Activated B cell treated with CpG ODN at 0.5 μM for 24 hours (primary cell): ENCODE measurements around the gene SUFU. TPM values are rescaled to one million over a fixed set of nuclear protein-coding genes. Genes with fewer than 3 reads are reported as not detected.

Source experiments
- ATAC-seq: fragments of 200-7000 bp; cut with Tn5 transposase; one replicate; pipeline ENCODE4 v1.10.0; 2021; ENCODE audit warnings: low read depth, mild to moderate bottlenecking, moderate library complexity
- CTCF ChIA-PET: fragments of 350-600 bp; sonication (Branson Sonifier 250); formaldehyde crosslinking; loops from one replicate; lab custom pipeline; 2021; ENCODE audit warnings: antibody characterized with exemption; lab: Charles Lee
- POLR2A ChIA-PET: fragments of 350-600 bp; sonication (Branson Sonifier 250); formaldehyde crosslinking; loops from one replicate; lab custom pipeline; 2021; ENCODE audit warnings: antibody characterized with exemption; lab: Charles Lee
- DNase-seq: peaks from one replicate; pipeline ENCODE4 v3.0.0; 2022
- H3K27ac Mint-ChIP-seq: one replicate; pipeline ENCODE4 v1.8.0; 2020; ENCODE audit warnings: mixed read lengths
- H3K27me3 Mint-ChIP-seq: one replicate; pipeline ENCODE4 v1.8.0; 2021; ENCODE audit warnings: mixed read lengths
- H3K36me3 Mint-ChIP-seq: one replicate; pipeline ENCODE4 v1.8.0; 2021; ENCODE audit warnings: low read depth, mixed read lengths
- H3K4me1 Mint-ChIP-seq: one replicate; pipeline ENCODE4 v1.8.0; 2021; ENCODE audit warnings: mixed read lengths
- H3K4me3 Mint-ChIP-seq: one replicate; pipeline ENCODE4 v1.8.0; 2020; ENCODE audit warnings: mild to moderate bottlenecking, mixed read lengths
- H3K9me3 Mint-ChIP-seq: one replicate; pipeline ENCODE4 v1.8.0; 2020; ENCODE audit warnings: mixed read lengths
- CTCF ChIP-seq: fragments of 200-600 bp; IDR thresholded peaks from one replicate; pipeline ENCODE4 v1.8.0; 2022; ENCODE audit warnings: antibody characterized with exemption, mild to moderate bottlenecking
- intact Hi-C: fragments of 100-400 bp; cut with micrococcal nuclease; formaldehyde crosslinking; loops from one replicate; pipeline ENCODE4 v1.15.1; 2024
- total RNA-seq: library from RNA; stranded (reverse); gene quantifications from 2 replicates; pipeline ENCODE4 v1.2.3, GENCODE V29; 2022

The SUFU gene
- total RNA-seq, 1 donor from 2014 or later: 7.4 TPM

- POLR2A ChIA-PET: no interaction called here
- Mint-ChIP-seq H3K27me3 (no peaks in the 10 kb centered on the region), H3K4me1 (peaks cover 3% of the 10 kb centered on the region), H3K27ac (no peak overlapping the region), H3K9me3 (no peaks in the 10 kb centered on the region), H3K36me3 (peaks cover 20% of the 10 kb centered on the region), H3K4me3 (no peak overlapping the region)
- CTCF ChIA-PET: interaction anchor here (1.3 kb wide), 1 partner anchor 36 kb away, joined by 4 read pairs; the partner anchor contains the start of gene TRIM8
- ATAC-seq (no peak), DNase-seq (no peak)
- intact Hi-C loops: loop anchor here (2.0 kb wide), 1 partner anchor 36 kb away; the partner anchor contains the start of gene TRIM8
- no peak for TF ChIP-seq CTCF
These were observed 104.7 kb downstream of the SUFU start for GRCh38 chr10:102608487-102608886.

- ChIA-PET POLR2A (no interaction called here), CTCF (no interaction called here)
- intact Hi-C loops: no loop called here
- Mint-ChIP-seq H3K4me3 (no peak overlapping the region), H3K9me3 (no peaks in the 10 kb centered on the region), H3K36me3 (peaks cover 12% of the 10 kb centered on the region), H3K27me3 (no peaks in the 10 kb centered on the region), H3K27ac (no peak overlapping the region), H3K4me1 (peaks cover 3% of the 10 kb centered on the region)
- no peak for TF ChIP-seq CTCF
- ATAC-seq: no peak
- no peak for DNase-seq
These were observed 106.7 kb downstream of the SUFU start for GRCh38 chr10:102610441-102610887.

- no peak overlapping the region for H3K27ac Mint-ChIP-seq
These were observed 107.8 kb downstream of the SUFU start for GRCh38 chr10:102611514-102612087.

GRCh38 chr10:102612964-102613275 is 109.1 kb downstream of the SUFU start:
- POLR2A ChIA-PET: no interaction called here
- Mint-ChIP-seq H3K27me3 (no peaks in the 10 kb centered on the region), H3K27ac (no peak overlapping the region), H3K4me3 (no peak overlapping the region), H3K9me3 (no peaks in the 10 kb centered on the region), H3K36me3 (peaks cover 21% of the 10 kb centered on the region), H3K4me1 (peaks cover 3% of the 10 kb centered on the region)
- intact Hi-C loops: no loop called here
- DNase-seq (no peak), ATAC-seq (no peak)
- no peak for TF ChIP-seq CTCF
- CTCF ChIA-PET: no interaction called here

More at GRCh38 chr10:102611514-102612087, 107.8 kb downstream of the SUFU start:
- CTCF ChIA-PET: no interaction called here
- DNase-seq (no peak), ATAC-seq (no peak)
- Mint-ChIP-seq H3K4me3 (no peak overlapping the region), H3K27me3 (no peaks in the 10 kb centered on the region), H3K36me3 (peaks cover 11% of the 10 kb centered on the region), H3K4me1 (peaks cover 3% of the 10 kb centered on the region), H3K9me3 (no peaks in the 10 kb centered on the region)
- no peak for TF ChIP-seq CTCF
- intact Hi-C loops: no loop called here
- POLR2A ChIA-PET: no interaction called here

- no peak overlapping the region for H3K4me3 Mint-ChIP-seq
- H3K27me3 Mint-ChIP-seq: no peaks in the 10 kb centered on the region
- H3K27ac Mint-ChIP-seq: no peak overlapping the region
- H3K4me1 Mint-ChIP-seq: peaks cover 3% of the 10 kb centered on the region
- POLR2A ChIA-PET: no interaction called here
- H3K36me3 Mint-ChIP-seq: peaks cover 25% of the 10 kb centered on the region
- DNase-seq (no peak), ATAC-seq (no peak)
- H3K9me3 Mint-ChIP-seq: no peaks in the 10 kb centered on the region
- CTCF ChIA-PET: no interaction called here
- TF ChIP-seq CTCF: no peak
- intact Hi-C loops: no loop called here
These were observed 109.5 kb downstream of the SUFU start for GRCh38 chr10:102613286-102613685.
